Frontal cortex (tissue), 4 donors: ENCODE results near the gene TMEM25. TPM values are rescaled to one million over a fixed set of nuclear protein-coding genes. Genes with fewer than 3 reads are reported as not detected.
A peak's percentile ranks its signal among the peaks of the same experiment; 100 is the strongest.
"Not testable (repeated sequence)": the region's sequence is repeated elsewhere in the genome, so short reads cannot be mapped to it uniquely, and the experiment has no call there.

Source experiments
- DNase-seq, 2 donors: peaks; one replicate each; pipeline ENCODE4 v3.0.0; 2012; ENCODE audit warnings: low spot score in 2 of 2
- FAIRE-seq: peaks from 2 replicates; lab custom pipeline; 2012; peaks lifted over from hg19 to GRCh38; lab: Jason Lieb, UNC
- total RNA-seq: library from RNA; depleted of rRNA; stranded (reverse); fragments of >200 nt; gene quantifications from one replicate; pipeline ENCODE4 v1.2.3, GENCODE V29; 2014
- donor health status: control.
- donor health status: control.
- donor health status: control.

The TMEM25 gene
- total RNA-seq, 1 donor from 2014 or later, result 27.3 TPM

GRCh38 chr11:118530180-118530682, 761 bp upstream of the TMEM25 start:
- DNase-seq (peak in 1 of 2 donors; percentile 40), FAIRE-seq (no peak)

GRCh38 chr11:118531597-118532084, 649 bp downstream of the TMEM25 start:
- DNase-seq, result peak in 1 of 2 donors; percentile 58
- no peak for FAIRE-seq

GRCh38 chr11:118532091-118532490, 1.1 kb downstream of the TMEM25 start:
- FAIRE-seq, result no peak

GRCh38 chr11:118532852-118533768, 2.1 kb downstream of the TMEM25 start:
- FAIRE-seq (no peak), DNase-seq (no peak)

More at GRCh38 chr11:118532091-118532490, 1.1 kb downstream of the TMEM25 start:
- no peak for DNase-seq

- FAIRE-seq (no peak), DNase-seq (peak; percentile 56 to 60)
Observed at GRCh38 chr11:118533769-118534729, 3.1 kb downstream of the TMEM25 start.

GRCh38 chr11:118535261-118535660, 4.3 kb downstream of the TMEM25 start:
- DNase-seq (no peak), FAIRE-seq (no peak)

GRCh38 chr11:118536726-118537125, 5.7 kb downstream of the TMEM25 start:
- FAIRE-seq (no peak), DNase-seq (no peak)

- FAIRE-seq, result no peak
- no peak for DNase-seq
Observed at GRCh38 chr11:118537409-118537980, 6.5 kb downstream of the TMEM25 start.

- DNase-seq (no peak), FAIRE-seq (no peak)
Observed at GRCh38 chr11:118544010-118544646, 13.1 kb downstream of the TMEM25 start.

- DNase-seq, result no peak
- no peak for FAIRE-seq
Observed at GRCh38 chr11:118544647-118545010, 13.6 kb downstream of the TMEM25 start.

GRCh38 chr11:118545533-118545932, 14.5 kb downstream of the TMEM25 start:
- FAIRE-seq (no peak), DNase-seq (no peak)

GRCh38 chr11:118547132-118547531, 16.1 kb downstream of the TMEM25 start:
- no peak for FAIRE-seq
- DNase-seq, result no peak

GRCh38 chr11:118552341-118552740, 21.3 kb downstream of the TMEM25 start:
- FAIRE-seq, result no peak

GRCh38 chr11:118560806-118561205, 29.8 kb downstream of the TMEM25 start:
- FAIRE-seq (no peak), DNase-seq (no peak)

More at GRCh38 chr11:118552341-118552740, 21.3 kb downstream of the TMEM25 start:
- DNase-seq, result no peak

GRCh38 chr11:118565051-118565450, 34.1 kb downstream of the TMEM25 start:
- FAIRE-seq (no peak), DNase-seq (peak in 1 of 2 donors; percentile 31)

GRCh38 chr11:118569670-118570069, 38.7 kb downstream of the TMEM25 start:
- FAIRE-seq, result no peak
- no peak for DNase-seq

GRCh38 chr11:118570787-118571186, 39.8 kb downstream of the TMEM25 start:
- FAIRE-seq (no peak), DNase-seq (no peak)

GRCh38 chr11:118571701-118572060, 40.7 kb downstream of the TMEM25 start:
- FAIRE-seq, DNase-seq: not testable (repeated sequence)
